Suprapubic skin (tissue), 4 donors: ENCODE data around the gene CACNG4. TPM values are rescaled to one million over a fixed set of nuclear protein-coding genes. Genes with fewer than 3 reads are reported as not detected.

ENCODE experiments used
- DNase-seq, 2 donors: peaks; one replicate each; pipeline ENCODE4 v3.0.0-alpha.2; 2019; ENCODE audit warnings: low spot score in 2 of 2
- H3K27ac ChIP-seq: fragments of 200-600 bp; sonication (generic); one replicate; pipeline ENCODE4 v1.5.1; 2019
- H3K27me3 ChIP-seq: fragments of 200-600 bp; sonication (generic); one replicate; pipeline ENCODE4 v1.5.1; 2019
- H3K36me3 ChIP-seq: fragments of 200-600 bp; sonication (generic); one replicate; pipeline ENCODE4 v1.5.1; 2019
- H3K4me1 ChIP-seq: fragments of 200-600 bp; sonication (generic); one replicate; pipeline ENCODE4 v1.5.1; 2019
- H3K4me3 ChIP-seq: fragments of 200-600 bp; sonication (generic); one replicate; pipeline ENCODE4 v1.5.1; 2019; ENCODE audit warnings: mild to moderate bottlenecking
- H3K9me3 ChIP-seq: fragments of 200-600 bp; sonication (generic); one replicate; pipeline ENCODE4 v1.5.1; 2019
- CTCF ChIP-seq, 2 donors: fragments of 200-600 bp in 1 of 2; fragments of 450-650 bp in 1 of 2; sonication (generic) in 1 of 2; IDR thresholded peaks; one replicate each; pipeline ENCODE4 v1.5.1; 2016 to 2019; ENCODE audit warnings: antibody characterized with exemption in 2 of 2, mild to moderate bottlenecking in 1 of 2, moderate library complexity in 1 of 2
- EP300 ChIP-seq: sonication (generic); formaldehyde crosslinking; IDR thresholded peaks from one replicate; pipeline ENCODE4 v1.6.1; 2017; ENCODE audit warnings: antibody characterized with exemption
- POLR2A ChIP-seq, 2 donors: fragments of 450-650 bp; IDR thresholded peaks; one replicate each; pipeline ENCODE4 v1.6.1; 2017; ENCODE audit warnings: antibody characterized with exemption in 2 of 2, mild to moderate bottlenecking in 2 of 2, moderate library complexity in 2 of 2
- POLR2AphosphoS5 ChIP-seq, 3 donors: sonication (generic); formaldehyde crosslinking; IDR thresholded peaks; one replicate each; pipeline ENCODE4 v1.6.1; 2017; ENCODE audit warnings: antibody characterized with exemption in 3 of 3
- WGBS: methylation state at CpG from one replicate; pipeline ENCODE4 v1.1.5; 2018; 5-methylcytosine and 5-hydroxymethylcytosine counted together
- total RNA-seq, 4 donors: library from RNA; depleted of rRNA; stranded (reverse); fragments of >200 nt; gene quantifications; one replicate each; pipeline ENCODE4 v1.1.0, GENCODE V29; 2016

Gene CACNG4
- total RNA-seq, 4 donors from 2014 or later: 0.49 to 0.68 (median 0.51) TPM; not detected in 1

- peaks cover 3% of the 10 kb centered on the region for H3K4me1 ChIP-seq
- peaks cover 68% of the 10 kb centered on the region for H3K27me3 ChIP-seq
- 79% methylated on average over 2 of the region's 3 CpGs for WGBS
- no peaks in the 10 kb centered on the region for H3K36me3 ChIP-seq
- no peak overlapping the region for H3K4me3 ChIP-seq
- no peaks in the 10 kb centered on the region for H3K9me3 ChIP-seq
- DNase-seq: no peak
- H3K27ac ChIP-seq: no peak overlapping the region
- TF ChIP-seq POLR2A (IDR thresholded peaks at IDR 0.05) (no peak), CTCF (IDR thresholded peaks at IDR 0.05) (no peak), POLR2AphosphoS5 (IDR thresholded peaks at IDR 0.05) (no peak), EP300 (no peak)
These were observed 10.7 kb downstream of the CACNG4 start for GRCh38 chr17:66975188-66975587.

DNA sequence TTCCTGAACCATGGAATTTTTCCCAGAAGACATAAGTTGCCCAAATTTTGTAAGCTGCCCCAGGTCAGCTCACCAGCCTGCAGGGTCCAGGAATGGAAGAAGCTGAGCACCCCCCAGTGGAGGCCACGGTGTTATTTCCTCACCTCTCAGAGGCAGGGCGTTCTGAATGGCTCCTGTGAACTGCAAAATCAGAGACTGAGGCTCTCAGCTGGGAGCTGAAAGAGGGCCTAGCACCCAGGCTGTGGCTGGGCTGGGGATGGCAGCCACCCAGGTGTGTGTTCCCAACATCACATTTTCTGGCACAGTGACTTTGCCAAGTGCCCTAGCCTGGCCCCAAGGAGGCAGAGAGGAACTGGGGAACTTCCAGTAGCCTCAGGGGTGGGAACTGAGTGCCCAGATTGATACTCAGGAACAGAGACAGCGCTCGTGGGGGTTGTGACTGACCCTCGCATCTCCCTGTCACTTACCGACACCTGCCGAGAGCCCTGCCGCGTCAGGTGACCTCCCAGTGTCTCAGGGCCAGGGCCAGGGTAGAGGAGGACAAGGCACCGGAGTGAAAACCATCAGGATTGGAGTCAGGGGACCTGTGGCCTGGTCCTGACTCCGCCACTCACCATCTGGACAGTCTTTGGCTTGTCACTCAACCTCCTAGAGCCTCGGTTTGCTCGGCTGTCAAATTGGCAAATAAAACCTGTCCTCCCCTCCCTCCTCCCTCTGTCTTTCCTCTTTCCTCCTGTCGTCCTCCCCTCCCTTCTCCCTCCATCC lies 11.3 kb downstream of the CACNG4 start:
- no peaks in the 10 kb centered on the region for H3K9me3 ChIP-seq
- WGBS: 55% methylated on average over 13 of the region's 14 CpGs
- no peak overlapping the region for H3K27ac ChIP-seq
- no peak for DNase-seq
- no peak for TF ChIP-seq POLR2AphosphoS5 (IDR thresholded peaks at IDR 0.05)
- TF ChIP-seq POLR2A (IDR thresholded peaks at IDR 0.05): no peak
- no peak for TF ChIP-seq EP300
- no peak for TF ChIP-seq CTCF (IDR thresholded peaks at IDR 0.05)
- peaks cover 66% of the 10 kb centered on the region for H3K27me3 ChIP-seq
- H3K4me1 ChIP-seq: peaks cover 4% of the 10 kb centered on the region
- H3K36me3 ChIP-seq: no peaks in the 10 kb centered on the region
- H3K4me3 ChIP-seq: no peak overlapping the region

DNA sequence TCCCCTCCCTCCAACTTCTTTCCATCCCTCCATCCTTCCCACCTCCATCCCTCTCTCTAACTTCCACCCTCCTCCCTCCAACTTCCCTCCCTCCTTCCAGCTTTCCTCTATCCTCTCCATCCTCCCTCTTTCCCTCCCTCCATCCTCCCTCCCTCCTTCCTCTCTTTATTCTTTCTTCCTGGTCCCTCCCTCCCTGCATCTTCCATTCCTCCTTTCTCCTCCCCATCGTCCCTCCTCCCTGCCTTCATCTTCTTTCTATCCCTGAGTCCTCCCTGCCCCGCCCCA lies 11.8 kb downstream of the CACNG4 start:
- no peaks in the 10 kb centered on the region for H3K36me3 ChIP-seq
- 52% methylated on average over 2 of the region's 2 CpGs for WGBS
- H3K27me3 ChIP-seq: peaks cover 63% of the 10 kb centered on the region
- no peak overlapping the region for H3K4me3 ChIP-seq
- TF ChIP-seq POLR2A (IDR thresholded peaks at IDR 0.05) (no peak), CTCF (IDR thresholded peaks at IDR 0.05) (no peak), EP300 (no peak), POLR2AphosphoS5 (IDR thresholded peaks at IDR 0.05) (no peak)
- H3K27ac ChIP-seq: no peak overlapping the region
- DNase-seq: no peak
- H3K9me3 ChIP-seq: no peaks in the 10 kb centered on the region
- H3K4me1 ChIP-seq: peaks cover 4% of the 10 kb centered on the region

GRCh38 chr17:66976781-66977201 lies 12.3 kb downstream of the CACNG4 start:
- 28% methylated on average over 11 of the region's 11 CpGs for WGBS
- no peak overlapping the region for H3K27ac ChIP-seq
- TF ChIP-seq CTCF (IDR thresholded peaks at IDR 0.05) (no peak), POLR2AphosphoS5 (IDR thresholded peaks at IDR 0.05) (no peak), EP300 (no peak), POLR2A (IDR thresholded peaks at IDR 0.05) (no peak)
- H3K4me3 ChIP-seq: no peak overlapping the region
- peaks cover 4% of the 10 kb centered on the region for H3K4me1 ChIP-seq
- no peak for DNase-seq
- no peaks in the 10 kb centered on the region for H3K36me3 ChIP-seq
- H3K27me3 ChIP-seq: peaks cover 58% of the 10 kb centered on the region
- H3K9me3 ChIP-seq: no peaks in the 10 kb centered on the region

GRCh38 chr17:66978514-66979061 lies 14.1 kb downstream of the CACNG4 start:
- Histone ChIP-seq H3K36me3 (no peaks in the 10 kb centered on the region), H3K27me3 (peaks cover 41% of the 10 kb centered on the region), H3K27ac (no peak overlapping the region), H3K9me3 (no peaks in the 10 kb centered on the region), H3K4me3 (no peak overlapping the region), H3K4me1 (peaks cover 4% of the 10 kb centered on the region)
- WGBS: 82% methylated on average over 18 of the region's 19 CpGs
- TF ChIP-seq CTCF (IDR thresholded peaks at IDR 0.05) (no peak), POLR2AphosphoS5 (IDR thresholded peaks at IDR 0.05) (no peak), POLR2A (IDR thresholded peaks at IDR 0.05) (no peak), EP300 (no peak)
- DNase-seq: no peak
